H1 (cell line): ENCODE results near the gene OSBPL5. TPM values are rescaled to one million over a fixed set of nuclear protein-coding genes. Genes with fewer than 3 reads are reported as not detected.

Experiments
- CTCF ChIA-PET: fragments of 300-600 bp; sonication (Branson Sonifier 250); formaldehyde crosslinking; loops from one replicate; lab custom pipeline; 2021; ENCODE audit not compliant: partially characterized antibody; lab: Charles Lee
- POLR2A ChIA-PET: fragments of 300-600 bp; sonication (Branson Sonifier 250); formaldehyde crosslinking; loops from one replicate; lab custom pipeline; 2021; ENCODE audit warnings: inconsistent platforms; ENCODE audit not compliant: partially characterized antibody; lab: Charles Lee
- DNase-seq, 2 experiments: peaks; one replicate each; pipeline versions ENCODE4 v3.0.0 to v3.0.0-alpha.2; 2010 to 2022; ENCODE audit warnings: low spot score in 2 of 2, low read depth in 1 of 2, mixed read lengths in 1 of 2
- FAIRE-seq: peaks from 2 replicates; lab custom pipeline; 2011; peaks lifted over from hg19 to GRCh38; lab: Jason Lieb, UNC
- H2AFZ ChIP-seq: 2 replicates; pipeline ENCODE4 v1.8.1; 2012; ENCODE audit warnings: low read length, inconsistent platforms
- H2AK5ac ChIP-seq: 2 replicates; pipeline ENCODE4 v1.6.1; 2013; ENCODE audit warnings: low read depth, low read length
- H2BK120ac ChIP-seq: replicated peaks from 2 replicates; pipeline ENCODE3; 2013; ENCODE audit warnings: low read depth, low read length, inconsistent platforms
- H2BK12ac ChIP-seq: 2 replicates; pipeline ENCODE4 v1.6.1; 2013; ENCODE audit warnings: low read depth, low read length
- H2BK15ac ChIP-seq: 2 replicates; pipeline ENCODE4 v1.6.1; 2013; ENCODE audit warnings: low read length
- H2BK20ac ChIP-seq: 2 replicates; pipeline ENCODE4 v1.6.1; 2013; ENCODE audit warnings: low read length
- H2BK5ac ChIP-seq: 2 replicates; pipeline ENCODE4 v1.6.1; 2013; ENCODE audit warnings: low read depth, low read length
- H3K14ac ChIP-seq: 2 replicates; pipeline ENCODE4 v1.6.1; 2013; ENCODE audit warnings: inconsistent platforms; ENCODE audit not compliant: insufficient read length
- H3K18ac ChIP-seq: 2 replicates; pipeline ENCODE4 v1.6.1; 2013; ENCODE audit warnings: low read length; ENCODE audit errors: extremely low read depth
- H3K23ac ChIP-seq: 2 replicates; pipeline ENCODE4 v1.6.1; 2013; ENCODE audit warnings: inconsistent platforms; ENCODE audit not compliant: insufficient read length
- H3K23me2 ChIP-seq: 2 replicates; pipeline ENCODE4 v1.6.1; 2013; ENCODE audit warnings: low read depth, low read length
- H3K27ac ChIP-seq: 2 replicates; pipeline ENCODE4 v1.6.1; 2011; ENCODE audit warnings: low read depth, low read length, inconsistent platforms
- H3K27me3 ChIP-seq, 4 experiments: replicated peaks in 1 of 4; 1 replicate in 1 of 4; 2 replicates in 3 of 4; pipeline versions ENCODE4 v1.6.1 to v1.8.1; 2011 to 2013; ENCODE audit warnings: low read length in 3 of 4, mild to moderate bottlenecking in 3 of 4, inconsistent platforms in 2 of 4, mixed read lengths in 2 of 4, moderate library complexity in 1 of 4; ENCODE audit not compliant: control insufficient read depth in 3 of 4, insufficient read depth in 3 of 4; ENCODE audit errors: extremely low read depth in 1 of 4
- H3K36me3 ChIP-seq, 4 experiments: 2 replicates each; pipeline versions ENCODE4 v1.6.1 to v1.8.1; 2011 to 2013; ENCODE audit warnings: mild to moderate bottlenecking in 4 of 4, low read length in 3 of 4, moderate library complexity in 2 of 4, control low read depth in 1 of 4, inconsistent platforms in 1 of 4; ENCODE audit not compliant: insufficient read depth in 4 of 4, control insufficient read depth in 2 of 4
- H3K4ac ChIP-seq: replicated peaks from 2 replicates; pipeline ENCODE3; 2013; ENCODE audit warnings: low read length, low read depth, mixed read lengths, inconsistent platforms; ENCODE audit not compliant: insufficient read length
- H3K4me1 ChIP-seq, 4 experiments: replicated peaks in 1 of 4; 1 replicate in 1 of 4; 2 replicates in 3 of 4; pipeline versions ENCODE4 v1.6.1 to v1.8.1; 2011 to 2013; ENCODE audit warnings: low read length in 3 of 4, inconsistent platforms in 2 of 4, mixed read lengths in 1 of 4; ENCODE audit not compliant: insufficient read depth in 4 of 4, control insufficient read depth in 3 of 4
- H3K4me2 ChIP-seq, 2 experiments: 2 replicates each; pipeline versions ENCODE4 v1.6.1 to v1.8.1; 2011 to 2013; ENCODE audit warnings: low read depth in 2 of 2, low read length in 2 of 2, control low read depth in 1 of 2, inconsistent platforms in 1 of 2, mild to moderate bottlenecking in 1 of 2; ENCODE audit not compliant: insufficient read depth in 1 of 2
- H3K4me3 ChIP-seq, 4 experiments: fragments of 200-600, 300-600 bp in 1 of 4; sonication (generic), shearing (Covaris generic), sonication (Bioruptor Twin) in 1 of 4; 2 replicates each; pipeline versions ENCODE4 v1.5.1 to v1.8.1; 2011 to 2016; ENCODE audit warnings: low read length in 4 of 4, low read depth in 3 of 4, control low read depth in 2 of 4, inconsistent platforms in 2 of 4, mild to moderate bottlenecking in 2 of 4, mixed read lengths in 1 of 4, moderate library complexity in 1 of 4; ENCODE audit not compliant: insufficient read depth in 2 of 4; ENCODE audit errors: extremely low read depth in 1 of 4
- H3K56ac ChIP-seq: replicated peaks from 2 replicates; pipeline ENCODE3; 2013; ENCODE audit warnings: low read depth, mild to moderate bottlenecking, mixed read lengths, low read length, inconsistent platforms; ENCODE audit not compliant: insufficient read length
- H3K79me1 ChIP-seq: 2 replicates; pipeline ENCODE4 v1.6.1; 2013; ENCODE audit warnings: low read depth, low read length, control low read depth
- H3K79me2 ChIP-seq, 2 experiments: 2 replicates each; pipeline versions ENCODE4 v1.6.1 to v1.8.1; 2012 to 2013; ENCODE audit warnings: low read length in 2 of 2, mild to moderate bottlenecking in 2 of 2, inconsistent platforms in 1 of 2; ENCODE audit not compliant: insufficient read depth in 2 of 2, control insufficient read depth in 1 of 2
- H3K9ac ChIP-seq, 4 experiments: replicated peaks in 1 of 4; 1 replicate in 1 of 4; 2 replicates in 3 of 4; pipeline versions ENCODE4 v1.6.1 to v1.8.1; 2011 to 2013; ENCODE audit warnings: low read depth in 3 of 4, low read length in 3 of 4, control low read depth in 2 of 4, mild to moderate bottlenecking in 2 of 4, moderate library complexity in 2 of 4, inconsistent platforms in 1 of 4; ENCODE audit errors: extremely low read depth in 1 of 4
- H3K9me3 ChIP-seq, 2 experiments: 2 replicates each; pipeline versions ENCODE4 v1.6.1 to v1.8.1; 2012 to 2013; ENCODE audit warnings: mild to moderate bottlenecking in 2 of 2, moderate library complexity in 2 of 2, control low read depth in 1 of 2, inconsistent platforms in 1 of 2, low read depth in 1 of 2, low read length in 1 of 2, mixed read lengths in 1 of 2; ENCODE audit not compliant: insufficient read depth in 2 of 2
- H4K20me1 ChIP-seq, 2 experiments: replicated peaks in 1 of 2; 2 replicates each; pipeline versions ENCODE3 to v1.8.1; 2011 to 2013; ENCODE audit warnings: inconsistent platforms in 2 of 2, low read length in 2 of 2, mild to moderate bottlenecking in 1 of 2; ENCODE audit not compliant: insufficient read depth in 2 of 2, control insufficient read depth in 1 of 2
- H4K5ac ChIP-seq: 2 replicates; pipeline ENCODE4 v1.6.1; 2013; ENCODE audit warnings: low read length, low read depth, mixed read lengths, inconsistent platforms; ENCODE audit not compliant: insufficient read length
- H4K8ac ChIP-seq: 2 replicates; pipeline ENCODE4 v1.8.0; 2013; ENCODE audit warnings: mild to moderate bottlenecking, moderate library complexity, low read length, inconsistent platforms; ENCODE audit not compliant: insufficient read depth; ENCODE audit errors: extremely low read depth
- H4K91ac ChIP-seq: replicated peaks from 2 replicates; pipeline ENCODE3; 2013; ENCODE audit warnings: low read length, mixed read lengths, inconsistent platforms; ENCODE audit not compliant: insufficient read length
- CHD1 ChIP-seq: IDR thresholded peaks from 2 replicates; pipeline ENCODE4 v1.6.1; 2012; ENCODE audit warnings: low read depth, low read length, improper control_type of control experiment
- CREB1 ChIP-seq: IDR thresholded peaks from 2 replicates; pipeline ENCODE4 v1.6.1; 2012; ENCODE audit warnings: inconsistent platforms
- EGR1 ChIP-seq: IDR thresholded peaks from 2 replicates; pipeline ENCODE4 v1.6.1; 2011; ENCODE audit warnings: low read depth, low read length, borderline replicate concordance
- EP300 ChIP-seq, 2 experiments: IDR thresholded peaks; 1 replicate in 1 of 2; 2 replicates in 1 of 2; pipeline ENCODE4 v1.6.1; 2011 to 2012; ENCODE audit warnings: low read depth in 2 of 2, low read length in 2 of 2, mild to moderate bottlenecking in 2 of 2, borderline replicate concordance in 1 of 2, inconsistent platforms in 1 of 2, moderate library complexity in 1 of 2
- GTF2F1 ChIP-seq: IDR thresholded peaks from 2 replicates; pipeline ENCODE4 v1.6.1; 2012; ENCODE audit warnings: low read depth, low read length, improper control_type of control experiment, borderline replicate concordance
- HDAC2 ChIP-seq, 2 experiments: fragments of 300-600 bp in 1 of 2; sonication (generic) in 1 of 2; IDR thresholded peaks; 2 replicates each; pipeline ENCODE4 v1.6.1; 2011 to 2012; ENCODE audit warnings: low read depth in 2 of 2, low read length in 2 of 2, mild to moderate bottlenecking in 2 of 2, moderate library complexity in 2 of 2, borderline replicate concordance in 1 of 2, inconsistent platforms in 1 of 2
- HDAC6 ChIP-seq: IDR thresholded peaks from one replicate; pipeline ENCODE4 v1.7.1; 2012; ENCODE audit warnings: low read depth, mild to moderate bottlenecking, inconsistent platforms, low read length, moderate library complexity
- RBBP5 ChIP-seq: IDR thresholded peaks from 2 replicates; pipeline ENCODE4 v1.7.1; 2012; ENCODE audit warnings: low read depth, mild to moderate bottlenecking, inconsistent platforms, low read length, moderate library complexity, borderline replicate concordance
- SRF ChIP-seq: IDR thresholded peaks from 2 replicates; pipeline ENCODE4 v1.6.1; 2011; ENCODE audit warnings: mild to moderate bottlenecking, low read depth, low read length, moderate library complexity
- WGBS, 2 experiments: shearing (Covaris generic) in 1 of 2; methylation state at CpG; one replicate each; pipeline versions ENCODE4 v1.1.6 to v1.1.7; 2013 to 2015; ENCODE audit warnings: low lambda C conversion rate in 2 of 2, mixed read lengths in 2 of 2, inconsistent platforms in 1 of 2, low coverage in 1 of 2, missing lambda C conversion rate in 1 of 2; ENCODE audit not compliant: insufficient replicate concordance in 2 of 2, insufficient coverage in 1 of 2, insufficient read length in 1 of 2; ENCODE audit errors: extremely low coverage in 1 of 2, missing lambda C conversion rate in 1 of 2; 5-methylcytosine and 5-hydroxymethylcytosine counted together
- polyA plus RNA-seq, 7 experiments: library from polyadenylated mRNA; depleted of rRNA in 3 of 7; stranded (reverse) in 5 of 7; unstranded in 2 of 7; fragments of >200 nt in 5 of 7; fragments of 200-250 nt in 2 of 7; gene quantifications; 1 replicate in 5 of 7; 2 replicates in 1 of 7; 4 replicates in 1 of 7; pipeline versions ENCODE4 v1.2.1 to v1.2.3, GENCODE V29; 2011 to 2013; ENCODE audit warnings: missing spikeins in 2 of 7, mixed read lengths in 2 of 7
- total RNA-seq: library from RNA; stranded (reverse); fragmentation: NEBNext Ultra II Directional; extraction: Animal tissue kit (Norgen Biotek cat#: 25700); gene quantifications from 2 replicates; pipeline ENCODE4 v1.2.1, GENCODE V29; 2021
- TF ChIP-seq, protein P1 (sequence below): IDR thresholded peaks from 2 replicates; pipeline ENCODE4 v1.6.1; 2011; ENCODE audit warnings: low read length, improper control_type of control experiment

The OSBPL5 gene
- total and polyA plus RNA-seq, 2 of the 8 experiments (the other 6 are each of a cell fraction or from before 2014, with no cell fraction given): 3.4 to 9.9 TPM

DNA sequence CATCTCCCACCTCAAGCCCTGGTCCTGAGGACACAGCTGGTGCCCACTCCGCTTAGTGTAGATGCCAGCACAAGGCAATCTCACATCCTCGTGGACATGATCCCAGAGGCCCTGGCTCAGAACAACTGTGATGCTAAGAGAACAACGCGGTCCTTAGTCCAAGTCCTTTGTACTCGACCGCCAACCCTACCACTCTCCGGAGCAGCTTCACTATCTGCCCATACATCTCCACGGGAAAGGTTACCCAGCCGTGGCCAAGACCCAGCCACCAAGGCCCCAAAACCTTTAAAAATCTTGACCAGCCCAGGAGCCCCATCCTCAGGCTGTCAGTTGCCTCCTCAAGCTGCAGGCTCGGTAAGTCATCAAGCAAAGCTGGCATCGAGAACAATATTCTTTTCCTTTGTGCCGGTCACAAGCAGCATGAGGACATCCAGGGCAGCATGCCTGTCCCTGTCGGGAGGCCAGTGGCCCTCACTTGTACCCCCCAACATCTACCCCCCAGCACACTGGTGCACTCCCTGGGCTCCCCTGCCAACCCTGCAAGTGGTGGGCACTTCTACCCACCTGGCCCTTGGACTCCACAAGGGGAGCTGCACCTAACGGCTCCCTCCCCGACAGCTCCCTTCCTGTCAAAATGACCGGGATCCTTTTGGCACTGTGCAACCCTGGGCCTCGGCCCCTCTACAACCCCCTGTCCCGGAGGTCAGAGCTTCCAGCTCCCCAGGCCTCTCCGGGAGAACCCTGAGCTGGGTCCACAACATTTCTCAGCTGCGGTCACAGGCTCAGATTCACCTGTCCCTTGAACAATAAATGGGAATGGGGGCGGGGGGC lies 2.5 kb downstream of the OSBPL5 start:
- H3K79me2 ChIP-seq: peaks cover 2 to 3% of the 10 kb centered on the region in 2 experiments; a peak in 2 of 4 replicates
- H2AFZ ChIP-seq: no peak overlapping the region
- no peak overlapping the region for H4K5ac ChIP-seq
- H3K79me1 ChIP-seq: peaks cover 6% of the 10 kb centered on the region
- peak overlapping the region; percentile 48; the same call in 1 of the 2 replicates for H3K18ac ChIP-seq
- no peak for FAIRE-seq
- no peak for DNase-seq
- peaks cover 8 to 38% (median 26%) of the 10 kb centered on the region in 4 experiments for H3K4me1 ChIP-seq
- peaks cover 0 to 39% (median 19%) of the 10 kb centered on the region in 4 experiments; a peak in 6 of 7 replicates for H3K27me3 ChIP-seq
- H3K27ac ChIP-seq: no peak overlapping the region
- ChIA-PET POLR2A (interaction anchor here (0.6 to 1.4 kb wide), 6 partner anchors 10 to 1035 kb away, joined by 3 to 4 read pairs (median 4); partner anchors contain the start of gene NAP1L4), CTCF (interaction anchor here (0.6 to 2.3 kb wide), 17 partner anchors 11 to 126 kb away, joined by 3 to 11 read pairs (median 4); no protein-coding TSS in a partner anchor)
- H3K4me3 ChIP-seq: no peak overlapping the region
- H3K14ac ChIP-seq: no peak overlapping the region
- H3K23me2 ChIP-seq: peaks cover 20% of the 10 kb centered on the region
- H3K23ac ChIP-seq: no peak overlapping the region
- 86% methylated on average over 19 of the region's 21 CpGs; no CpG with 5 or more reads in 1 of the 2 experiments for WGBS, 2 experiments
- H2AK5ac ChIP-seq: no peak overlapping the region
- peak overlapping the region; percentile 20; the same call in 1 of the 2 replicates for H2BK12ac ChIP-seq
- H4K20me1 ChIP-seq: peaks cover 0 to 7% of the 10 kb centered on the region in 2 experiments
- no peak overlapping the region for H3K56ac ChIP-seq
- H3K4me2 ChIP-seq: no peak overlapping the region
- H2BK15ac ChIP-seq: 0 out of 2 replicates have a peak overlapping the region, but pooled peaks have one; percentile 5
- no peaks in the 10 kb centered on the region for H3K36me3 ChIP-seq
- H3K9me3 ChIP-seq: no peaks in the 10 kb centered on the region
- H2BK5ac ChIP-seq: no peak overlapping the region
- H4K8ac ChIP-seq: no peak overlapping the region; the same call in 1 of the 2 replicates
- no peak overlapping the region for H4K91ac ChIP-seq
- H3K4ac ChIP-seq: no peak overlapping the region
- no peak overlapping the region for H3K9ac ChIP-seq
- H2BK20ac ChIP-seq: 0 out of 2 replicates have a peak overlapping the region, but pooled peaks have one; percentile 6
- H2BK120ac ChIP-seq: peak overlapping the region; percentile 38
- TF ChIP-seq HDAC2 (IDR thresholded peaks at IDR 0.05; ENCODE audit: borderline replicate concordance in 1 of 2, low read depth in 2 of 2, low read length in 2 of 2) (no peak), HDAC6 (no peak), EGR1 (no peak), SRF (no peak), GTF2F1 (no peak), EP300 (IDR thresholded peaks at IDR 0.05; ENCODE audit: borderline replicate concordance in 1 of 2, low read depth in 2 of 2, low read length in 2 of 2) (no peak), CHD1 (no peak), CREB1 (no peak), RBBP5 (no peak)
- TF ChIP-seq, protein P1, sequence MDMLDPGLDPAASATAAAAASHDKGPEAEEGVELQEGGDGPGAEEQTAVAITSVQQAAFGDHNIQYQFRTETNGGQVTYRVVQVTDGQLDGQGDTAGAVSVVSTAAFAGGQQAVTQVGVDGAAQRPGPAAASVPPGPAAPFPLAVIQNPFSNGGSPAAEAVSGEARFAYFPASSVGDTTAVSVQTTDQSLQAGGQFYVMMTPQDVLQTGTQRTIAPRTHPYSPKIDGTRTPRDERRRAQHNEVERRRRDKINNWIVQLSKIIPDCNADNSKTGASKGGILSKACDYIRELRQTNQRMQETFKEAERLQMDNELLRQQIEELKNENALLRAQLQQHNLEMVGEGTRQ: no peak
